GM21528 (cell line): ENCODE data around the gene IFI35.

Source experiments
- ATAC-seq: cut with Tn5 transposase; IDR thresholded peaks from one replicate; pipeline ENCODE4 v1.9.1; 2021; ENCODE audit warnings: mild to moderate bottlenecking, moderate library complexity; ENCODE audit not compliant: unreplicated experiment, low FRiP score

Gene IFI35

GRCh38 chr17:43020789-43021740, 14.5 kb downstream of the IFI35 start:
- no peak for ATAC-seq

GRCh38 chr17:43021741-43022512, 15.3 kb downstream of the IFI35 start, which contains the start of gene VAT1:
VAT1 (minus strand) TSS chr17:43022385; CDS start chr17:43022322, 63 bp downstream.
- ATAC-seq, result no peak

GRCh38 chr17:43024407-43025289, 18.1 kb downstream of the IFI35 start, which contains the start of gene RND2:
RND2 (plus strand) TSS chr17:43025231; CDS start chr17:43025348, 117 bp downstream.
- no peak for ATAC-seq

GRCh38 chr17:43025290-43025657, 18.7 kb downstream of the IFI35 start:
- no peak for ATAC-seq

- no peak for ATAC-seq
Measured at GRCh38 chr17:43025766-43026537, 19.4 kb downstream of the IFI35 start.

GRCh38 chr17:43026595-43026994, 20.0 kb downstream of the IFI35 start:
- ATAC-seq, result no peak

GRCh38 chr17:43027091-43028032, 20.8 kb downstream of the IFI35 start:
- ATAC-seq, result no peak

- ATAC-seq, result no peak
Measured at GRCh38 chr17:43028221-43028861, 21.8 kb downstream of the IFI35 start.

- ATAC-seq, result no peak
Measured at GRCh38 chr17:43030137-43030767, 23.7 kb downstream of the IFI35 start.

- no peak for ATAC-seq
Measured at GRCh38 chr17:43031666-43032065, 25.1 kb downstream of the IFI35 start.

- ATAC-seq, result no peak
Measured at GRCh38 chr17:43033948-43034881, 27.6 kb downstream of the IFI35 start.

GRCh38 chr17:43034894-43035293, 28.3 kb downstream of the IFI35 start:
- no peak for ATAC-seq

GRCh38 chr17:43039646-43040045, 33.1 kb downstream of the IFI35 start:
- ATAC-seq, result no peak

GRCh38 chr17:43040655-43041054, 34.1 kb downstream of the IFI35 start:
- ATAC-seq, result no peak

GRCh38 chr17:43042025-43042628, 35.5 kb downstream of the IFI35 start:
- ATAC-seq, result no peak

GRCh38 chr17:43043307-43043706, 36.7 kb downstream of the IFI35 start:
- ATAC-seq, result no peak
